ENCODE data around the gene LHFPL6.
A peak's percentile ranks its signal among the peaks of the same experiment; 100 is the strongest.

The LHFPL6 gene

DNA sequence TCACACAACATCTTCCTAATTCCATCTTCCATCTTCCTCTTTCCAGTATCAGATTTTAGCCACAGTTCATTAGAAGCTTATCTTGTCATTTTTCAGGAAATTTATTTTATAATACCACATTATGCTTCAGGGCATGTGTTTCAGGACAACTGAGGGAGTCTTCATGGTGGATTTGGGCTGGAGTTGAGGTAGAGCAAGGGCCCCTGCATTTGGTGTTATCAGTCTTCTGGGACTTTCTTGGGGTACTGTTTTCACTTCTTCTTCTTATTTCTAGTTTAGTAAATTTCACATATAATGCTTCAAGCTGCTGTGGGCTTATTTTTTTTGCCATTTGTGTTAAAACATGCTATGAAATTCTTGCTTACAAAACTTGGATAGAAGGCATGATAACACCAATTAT is 188.7 kb downstream of the LHFPL6 start:
- no peak overlapping the region for H3K4me3 ChIP-seq (ENCODE audit: low read depth, low read length)
- no peak for DNase-seq (ENCODE audit: low read depth)
- in situ Hi-C loops (cut with HindIII; ENCODE audit: low sequenced_read_pairs), result no loop called here
- TF ChIP-seq CTCF (IDR thresholded peaks at IDR 0.05; ENCODE audit: low read depth, low read length, missing control alignments), result no peak

GRCh38 chr13:39411511-39411910 is 191.5 kb downstream of the LHFPL6 start:
- in situ Hi-C loops (cut with HindIII; ENCODE audit: low sequenced_read_pairs), result no loop called here
- no peak for TF ChIP-seq CTCF (IDR thresholded peaks at IDR 0.05; ENCODE audit: low read depth, low read length, missing control alignments)
- DNase-seq (ENCODE audit: low read depth), result no peak
- no peak overlapping the region for H3K4me3 ChIP-seq (ENCODE audit: low read depth, low read length)

- no peak overlapping the region for H3K4me3 ChIP-seq (ENCODE audit: low read depth, low read length)
- in situ Hi-C loops (cut with HindIII; ENCODE audit: low sequenced_read_pairs), result no loop called here
- DNase-seq (ENCODE audit: low read depth), result no peak
- no peak for TF ChIP-seq CTCF (IDR thresholded peaks at IDR 0.05; ENCODE audit: low read depth, low read length, missing control alignments)
Observed at GRCh38 chr13:39410964-39411363, 192.0 kb downstream of the LHFPL6 start.

DNA sequence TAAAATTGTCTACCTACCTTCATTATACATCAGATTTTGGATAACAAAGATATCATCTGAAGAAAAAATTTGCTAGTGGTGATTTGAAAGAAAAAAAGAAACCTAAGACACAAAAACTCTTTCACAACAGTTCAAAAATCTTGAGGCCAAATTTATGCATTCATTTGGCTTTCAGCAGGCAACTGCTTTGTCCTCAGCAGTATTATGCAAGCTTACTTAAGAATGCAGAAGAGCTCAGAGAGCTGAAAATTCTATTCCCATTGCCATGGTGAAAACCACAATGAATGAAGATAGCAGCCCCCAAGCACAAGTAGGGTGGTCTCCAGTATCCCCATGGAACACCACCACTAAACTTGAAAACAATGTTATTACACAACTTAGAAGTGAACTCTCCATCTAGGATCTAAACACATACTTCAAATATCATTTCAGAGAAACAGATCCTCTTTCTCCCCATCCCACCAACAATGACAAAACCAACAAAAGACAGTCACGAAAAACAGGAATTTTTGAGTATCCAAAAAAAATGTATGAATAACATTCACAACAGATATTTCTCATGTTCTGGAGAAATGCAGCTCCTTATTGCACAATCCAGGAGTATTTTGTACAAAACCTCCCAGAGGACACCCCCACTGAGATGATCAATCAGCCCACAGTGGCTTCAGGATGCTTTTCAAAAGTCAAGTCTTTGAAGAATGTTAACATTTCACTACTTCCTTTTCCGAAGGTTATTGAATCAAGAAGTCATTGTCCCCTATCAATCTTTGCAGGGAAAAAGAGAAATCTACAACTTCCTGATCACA is 192.7 kb downstream of the LHFPL6 start:
- no peak for TF ChIP-seq CTCF (IDR thresholded peaks at IDR 0.05; ENCODE audit: low read depth, low read length, missing control alignments)
- no peak overlapping the region for H3K4me3 ChIP-seq (ENCODE audit: low read depth, low read length)
- in situ Hi-C loops (cut with HindIII; ENCODE audit: low sequenced_read_pairs), result no loop called here
- peak; percentile 76 for DNase-seq (ENCODE audit: low read depth)

DNA sequence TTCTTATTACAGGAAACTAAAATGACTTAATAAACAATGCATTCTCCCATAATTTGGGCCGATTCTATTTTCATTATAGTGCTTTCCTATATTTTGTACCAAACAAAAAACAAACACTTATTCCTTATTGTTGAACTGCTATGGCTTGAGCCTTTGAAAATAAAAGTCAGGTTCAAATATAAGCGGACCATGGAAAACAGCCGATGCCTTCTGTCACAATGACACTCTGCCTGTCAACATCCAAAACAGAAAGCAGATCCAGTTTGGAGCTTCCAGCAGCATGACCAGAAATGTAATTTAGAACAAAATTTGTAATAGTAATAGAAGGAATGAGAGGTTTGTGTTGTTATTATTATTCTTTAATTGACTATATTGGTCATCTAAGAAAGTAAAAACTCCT is 194.5 kb downstream of the LHFPL6 start:
- in situ Hi-C loops (cut with HindIII; ENCODE audit: low sequenced_read_pairs), result no loop called here
- DNase-seq (ENCODE audit: low read depth), result no peak
- no peak overlapping the region for H3K4me3 ChIP-seq (ENCODE audit: low read depth, low read length)
- TF ChIP-seq CTCF (IDR thresholded peaks at IDR 0.05; ENCODE audit: low read depth, low read length, missing control alignments), result no peak

- no peak for TF ChIP-seq CTCF (IDR thresholded peaks at IDR 0.05; ENCODE audit: low read depth, low read length, missing control alignments)
- in situ Hi-C loops (cut with HindIII; ENCODE audit: low sequenced_read_pairs), result no loop called here
- no peak for DNase-seq (ENCODE audit: low read depth)
- no peak overlapping the region for H3K4me3 ChIP-seq (ENCODE audit: low read depth, low read length)
Observed at GRCh38 chr13:39407786-39408185, 195.2 kb downstream of the LHFPL6 start.

All from astrocyte of the cerebellum (primary cell).